Liver (tissue), 9 donors: ENCODE results near the gene MYO10. TPM values are rescaled to one million over a fixed set of nuclear protein-coding genes. Genes with fewer than 3 reads are reported as not detected.

Source experiments
- DNase-seq: peaks from one replicate; pipeline ENCODE4 v3.0.0-alpha.2; 2017; ENCODE audit warnings: low spot score
- H3K27ac ChIP-seq, 2 donors: one replicate each; pipeline ENCODE4 v1.7.0; 2013; ENCODE audit warnings: inconsistent platforms in 2 of 2, low read length in 2 of 2, control low read depth in 1 of 2, low read depth in 1 of 2, mild to moderate bottlenecking in 1 of 2
- H3K27me3 ChIP-seq, 4 donors: one replicate each; pipeline versions ENCODE4 v1.6.1 to v1.7.0; 2013; ENCODE audit warnings: low read length in 3 of 4, inconsistent platforms in 1 of 4, mild to moderate bottlenecking in 1 of 4, moderate library complexity in 1 of 4; ENCODE audit not compliant: control insufficient read depth in 4 of 4, insufficient read depth in 4 of 4
- H3K36me3 ChIP-seq, 4 donors: one replicate each; pipeline versions ENCODE4 v1.6.1 to v1.7.0; 2013; ENCODE audit warnings: low read length in 3 of 4, mild to moderate bottlenecking in 3 of 4, low read depth in 1 of 4, moderate library complexity in 1 of 4; ENCODE audit not compliant: control insufficient read depth in 4 of 4, insufficient read depth in 3 of 4
- H3K4me1 ChIP-seq, 4 donors: one replicate each; pipeline versions ENCODE4 v1.6.1 to v1.7.0; 2013; ENCODE audit warnings: low read length in 3 of 4, mild to moderate bottlenecking in 3 of 4, moderate library complexity in 1 of 4; ENCODE audit not compliant: control insufficient read depth in 4 of 4, insufficient read depth in 4 of 4
- H3K4me3 ChIP-seq, 3 donors: one replicate each; pipeline versions ENCODE4 v1.6.1 to v1.7.0; 2013; ENCODE audit warnings: low read length in 3 of 3, control low read depth in 1 of 3, low read depth in 1 of 3, mild to moderate bottlenecking in 1 of 3
- H3K9ac ChIP-seq, 2 donors: one replicate each; pipeline ENCODE4 v1.7.0; 2013; ENCODE audit warnings: low read length in 2 of 2, mild to moderate bottlenecking in 2 of 2, moderate library complexity in 2 of 2, control low read depth in 1 of 2, low read depth in 1 of 2
- H3K9me3 ChIP-seq, 4 donors: one replicate each; pipeline versions ENCODE4 v1.6.1 to v1.7.0; 2013; ENCODE audit warnings: low read length in 3 of 4; ENCODE audit not compliant: control insufficient read depth in 4 of 4
- ATF3 ChIP-seq: IDR thresholded peaks from 2 replicates; pipeline ENCODE4 v1.6.1; 2016; ENCODE audit warnings: antibody characterized with exemption
- CTCF ChIP-seq: fragments of 150-350 bp; IDR thresholded peaks from 2 replicates; pipeline ENCODE4 v1.5.1; 2017; ENCODE audit warnings: improper control_type of control experiment, low read depth, low read length; ENCODE audit not compliant: missing input control
- EGR1 ChIP-seq, 2 donors: IDR thresholded peaks; 2 replicates each; pipeline ENCODE4 v1.6.1; 2016 to 2018; ENCODE audit warnings: antibody characterized with exemption in 2 of 2, low read depth in 2 of 2
- FOXA1 ChIP-seq: IDR thresholded peaks from 2 replicates; pipeline ENCODE4 v1.6.1; 2016; ENCODE audit warnings: antibody characterized with exemption
- FOXA2 ChIP-seq: IDR thresholded peaks from 2 replicates; pipeline ENCODE4 v1.6.1; 2016; ENCODE audit warnings: antibody characterized with exemption
- GABPA ChIP-seq, 2 donors: IDR thresholded peaks in 1 of 2; conservative IDR thresholded peaks in 1 of 2; 2 replicates each; pipeline ENCODE4 v1.6.1; 2016; ENCODE audit warnings: antibody characterized with exemption in 2 of 2, mild to moderate bottlenecking in 1 of 2, moderate library complexity in 1 of 2
- HNF4A ChIP-seq, 2 donors: conservative IDR thresholded peaks; 2 replicates each; pipeline ENCODE4 v1.6.1; 2016; ENCODE audit warnings: antibody characterized with exemption in 2 of 2, mild to moderate bottlenecking in 2 of 2
- HNF4G ChIP-seq: IDR thresholded peaks from 2 replicates; pipeline ENCODE4 v1.6.1; 2016; ENCODE audit warnings: antibody characterized with exemption
- JUND ChIP-seq, 2 donors: IDR thresholded peaks; 2 replicates each; pipeline ENCODE4 v1.6.1; 2016; ENCODE audit warnings: antibody characterized with exemption in 2 of 2
- NR2F2 ChIP-seq: IDR thresholded peaks from 2 replicates; pipeline ENCODE4 v1.6.1; 2016; ENCODE audit warnings: antibody characterized with exemption
- RAD21 ChIP-seq, 2 donors: IDR thresholded peaks; 2 replicates each; pipeline ENCODE4 v1.6.1; 2016; ENCODE audit warnings: antibody characterized with exemption in 2 of 2, mild to moderate bottlenecking in 2 of 2
- REST ChIP-seq: IDR thresholded peaks from 2 replicates; pipeline ENCODE4 v1.6.1; 2016; ENCODE audit warnings: antibody characterized with exemption, mild to moderate bottlenecking
- RXRA ChIP-seq, 2 donors: IDR thresholded peaks; 2 replicates each; pipeline ENCODE4 v1.6.1; 2017 to 2018; ENCODE audit warnings: antibody characterized with exemption in 2 of 2, mild to moderate bottlenecking in 1 of 2
- SP1 ChIP-seq: IDR thresholded peaks from 2 replicates; pipeline ENCODE4 v1.6.1; 2018; ENCODE audit warnings: antibody characterized with exemption, mild to moderate bottlenecking
- YY1 ChIP-seq: IDR thresholded peaks from 2 replicates; pipeline ENCODE4 v1.6.1; 2016; ENCODE audit warnings: antibody characterized with exemption, mild to moderate bottlenecking
- ZBTB33 ChIP-seq: IDR thresholded peaks from 2 replicates; pipeline ENCODE4 v1.6.1; 2016; ENCODE audit warnings: antibody characterized with exemption
- WGBS: extraction: QIAGEN DNeasy Blood & Tissue Kit; methylation state at CpG from one replicate; pipeline ENCODE4 v1.1.7; 2013; 5-methylcytosine and 5-hydroxymethylcytosine counted together
- polyA plus RNA-seq, 2 donors: library from polyadenylated mRNA; stranded (reverse) in 1 of 2; unstranded in 1 of 2; fragments of 200-250 nt in 1 of 2; fragments of >200 nt in 1 of 2; fragmentation: Nextera tagmentation in 1 of 2; extraction: Ambion mirVana in 1 of 2; gene quantifications; one replicate each; pipeline versions ENCODE4 v1.2.1 to v1.2.3, GENCODE V29; 2013 to 2015
- total RNA-seq, 2 donors: library from RNA; depleted of rRNA; stranded (reverse); fragments of >200 nt; gene quantifications; one replicate each; pipeline ENCODE4 v1.2.3, GENCODE V29; 2014
- TF ChIP-seq, protein P1 (sequence below): IDR thresholded peaks from 2 replicates; pipeline ENCODE4 v1.6.1; 2016; ENCODE audit warnings: antibody characterized with exemption
- donor health status: healthy.
- donor health status: healthy.
- donor health status: healthy.
- donor health status: healthy.
- donor health status: healthy.

MYO10 gene
- total and polyA plus RNA-seq, 4 donors: 4.3 to 15.3 (median 7.1) TPM

GRCh38 chr5:16659536-16659935 lies 276.6 kb downstream of the MYO10 start:
- WGBS: 87% methylated on average over 1 of the region's 1 CpG
- no peak for TF ChIP-seq FOXA1
- TF ChIP-seq CTCF: no peak
- no peak for TF ChIP-seq SP1
- TF ChIP-seq FOXA2: no peak
- no peak for TF ChIP-seq NR2F2
- TF ChIP-seq EGR1 (IDR thresholded peaks at IDR 0.05; ENCODE audit: low read depth in 2 of 2): no peak
- TF ChIP-seq ATF3: no peak
- TF ChIP-seq RXRA (IDR thresholded peaks at IDR 0.05): no peak
- TF ChIP-seq HNF4G: no peak
- TF ChIP-seq YY1: no peak
- TF ChIP-seq GABPA (IDR thresholded peaks at IDR 0.05 in 1 of 2, conservative IDR thresholded peaks at IDR 0.05 in 1 of 2): no peak
- TF ChIP-seq REST: no peak
- DNase-seq: no peak
- Histone ChIP-seq H3K4me3 (no peak overlapping the region), H3K27me3 (no peaks in the 10 kb centered on the region), H3K36me3 (no peaks in the 10 kb centered on the region), H3K27ac (no peak overlapping the region), H3K4me1 (no peaks in the 10 kb centered on the region), H3K9ac (no peak overlapping the region), H3K9me3 (no peaks in the 10 kb centered on the region)

GRCh38 chr5:16656561-16657191 lies 279.4 kb downstream of the MYO10 start:
- 74% methylated on average over 2 of the region's 2 CpGs for WGBS
- TF ChIP-seq RXRA (IDR thresholded peaks at IDR 0.05) (no peak), HNF4A (conservative IDR thresholded peaks at IDR 0.05) (no peak), EGR1 (IDR thresholded peaks at IDR 0.05; ENCODE audit: low read depth in 2 of 2) (no peak), RAD21 (IDR thresholded peaks at IDR 0.05) (no peak), HNF4G (no peak), REST (no peak), YY1 (no peak), SP1 (no peak), CTCF (no peak), ATF3 (no peak), JUND (IDR thresholded peaks at IDR 0.05) (no peak), NR2F2 (no peak), ZBTB33 (no peak)
- TF ChIP-seq, protein P1, sequence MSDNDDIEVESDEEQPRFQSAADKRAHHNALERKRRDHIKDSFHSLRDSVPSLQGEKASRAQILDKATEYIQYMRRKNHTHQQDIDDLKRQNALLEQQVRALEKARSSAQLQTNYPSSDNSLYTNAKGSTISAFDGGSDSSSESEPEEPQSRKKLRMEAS: no peak

More at GRCh38 chr5:16656561-16657191, 279.4 kb downstream of the MYO10 start:
- no peaks in the 10 kb centered on the region for H3K4me1 ChIP-seq
- no peak overlapping the region for H3K27ac ChIP-seq
- H3K9me3 ChIP-seq: no peaks in the 10 kb centered on the region
- no peak for DNase-seq
- no peak overlapping the region for H3K9ac ChIP-seq
- H3K27me3 ChIP-seq: no peaks in the 10 kb centered on the region
- H3K36me3 ChIP-seq: no peaks in the 10 kb centered on the region
- H3K4me3 ChIP-seq: no peak overlapping the region
